MM.1S (cell line): ENCODE data around the gene RIPK1.
"Not testable (repeated sequence)": the region's sequence is repeated elsewhere in the genome, so short reads cannot be mapped to it uniquely, and the experiment has no call there.

Source experiments
- DNase-seq: peaks from one replicate; pipeline ENCODE4 v3.0.0-alpha.2; 2015
- H2AFZ ChIP-seq: fragments of 300-600 bp; sonication (generic); 2 replicates; pipeline ENCODE4 v1.6.0; 2016; ENCODE audit warnings: antibody characterized with exemption, low read length
- H3F3A ChIP-seq: fragments of 300-600 bp; sonication (generic); 2 replicates; pipeline ENCODE4 v1.6.1; 2016; ENCODE audit warnings: mild to moderate bottlenecking, antibody characterized with exemption, low read length, moderate library complexity, mixed read lengths; ENCODE audit not compliant: insufficient read depth
- H3K27ac ChIP-seq: fragments of 300-600 bp; sonication (generic); 2 replicates; pipeline ENCODE4 v1.5.1; 2016; ENCODE audit warnings: mild to moderate bottlenecking, low read length
- H3K27me3 ChIP-seq: fragments of 300-600 bp; sonication (generic); replicated peaks from 2 replicates; pipeline ENCODE4 v1.6.0; 2016; ENCODE audit warnings: low read length; ENCODE audit not compliant: insufficient read depth
- H3K36me3 ChIP-seq: fragments of 300-600 bp; sonication (generic); replicated peaks from 2 replicates; pipeline ENCODE4 v1.6.1; 2016; ENCODE audit warnings: mild to moderate bottlenecking, low read length, mixed read lengths; ENCODE audit not compliant: insufficient read depth
- H3K4me1 ChIP-seq: fragments of 300-600 bp; sonication (generic); 2 replicates; pipeline ENCODE4 v1.6.1; 2016; ENCODE audit warnings: low read length, mixed read lengths
- H3K4me2 ChIP-seq: fragments of 300-600 bp; sonication (generic); 2 replicates; pipeline ENCODE4 v1.6.0; 2016; ENCODE audit warnings: low read depth, low read length
- H3K4me3 ChIP-seq: fragments of 300-600 bp; sonication (generic); 2 replicates; pipeline ENCODE4 v1.5.1; 2016; ENCODE audit warnings: low read length, mixed read lengths
- H3K79me2 ChIP-seq: fragments of 300-600 bp; sonication (generic); 2 replicates; pipeline ENCODE4 v1.6.1; 2016; ENCODE audit warnings: mixed run types, low read length, mixed read lengths
- H3K9ac ChIP-seq: fragments of 300-600 bp; sonication (generic); 2 replicates; pipeline ENCODE4 v1.6.1; 2016; ENCODE audit warnings: low read length, mixed read lengths
- H3K9me2 ChIP-seq: fragments of 300-600 bp; sonication (generic); replicated peaks from 2 replicates; pipeline ENCODE4 v1.6.1; 2016; ENCODE audit warnings: mild to moderate bottlenecking, low read length, mixed read lengths; ENCODE audit not compliant: insufficient read depth
- H3K9me3 ChIP-seq: fragments of 300-600 bp; sonication (generic); replicated peaks from 2 replicates; pipeline ENCODE4 v1.6.1; 2016; ENCODE audit warnings: mild to moderate bottlenecking, low read length, mixed read lengths; ENCODE audit not compliant: insufficient read depth
- H4K20me1 ChIP-seq: fragments of 300-600 bp; sonication (generic); 2 replicates; pipeline ENCODE4 v1.6.1; 2016; ENCODE audit warnings: mild to moderate bottlenecking, low read length, moderate library complexity, mixed read lengths; ENCODE audit not compliant: insufficient read depth
- EZH2 ChIP-seq: fragments of 300-600 bp; sonication (generic); optimal IDR thresholded peaks from 2 replicates; pipeline ENCODE3; 2017; ENCODE audit warnings: low read depth, mild to moderate bottlenecking, antibody characterized with exemption, low read length, mixed read lengths
- EZH2phosphoT487 ChIP-seq: fragments of 300-600 bp; sonication (generic); IDR thresholded peaks from 2 replicates; pipeline ENCODE4 v1.6.1; 2018; ENCODE audit warnings: antibody characterized with exemption, low read length
- TF ChIP-seq, protein P1 (sequence below): fragments of 300-600 bp; sonication (generic); IDR thresholded peaks from 2 replicates; pipeline ENCODE4 v1.5.1; 2016; ENCODE audit warnings: antibody characterized with exemption, low read length, mixed read lengths

RIPK1 gene

DNA sequence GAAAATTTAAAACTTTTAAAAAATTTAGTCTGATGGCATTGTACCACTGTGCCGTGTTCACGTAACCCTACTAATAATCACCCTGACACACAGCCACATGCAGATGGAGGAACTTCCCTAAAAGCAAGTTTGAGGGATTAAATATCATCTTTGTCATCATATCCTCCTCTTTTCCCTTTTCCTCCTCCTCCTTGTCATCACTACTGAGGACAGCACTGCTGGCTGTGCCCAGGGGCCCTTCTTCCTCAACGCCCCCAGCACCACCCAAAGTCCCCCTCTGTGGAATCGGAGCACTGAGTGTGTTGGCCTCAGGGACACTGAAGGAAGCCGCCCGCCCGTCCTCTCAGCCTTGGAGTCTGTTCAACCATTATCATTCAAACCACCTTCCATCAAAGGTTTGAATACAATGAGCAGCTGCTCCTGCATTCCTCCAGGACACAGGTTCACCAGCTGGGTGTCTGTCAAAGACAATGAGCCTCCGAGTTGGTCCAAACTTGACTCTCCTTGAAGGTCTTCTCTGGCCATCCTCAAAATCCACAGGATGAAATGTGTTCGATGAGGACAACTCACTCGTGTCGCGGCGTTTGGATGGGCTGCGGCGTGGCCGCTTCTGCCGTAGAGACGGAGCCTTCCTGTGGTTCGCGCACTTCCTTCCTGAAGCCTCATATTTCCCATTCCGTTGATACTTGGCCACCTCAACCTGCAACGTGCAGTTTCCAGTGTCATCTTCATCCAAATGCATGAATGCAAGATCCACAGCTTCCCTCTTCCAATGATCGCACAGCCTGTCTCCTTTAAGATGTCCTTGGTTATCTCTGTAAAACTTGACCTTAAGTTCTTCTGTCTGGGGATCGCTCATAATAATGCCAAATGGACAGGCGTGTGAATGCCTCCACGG is 45.3 kb upstream of the RIPK1 start:
- H4K20me1 ChIP-seq = no peaks in the 10 kb centered on the region
- 0 out of 2 replicates have a peak, but pooled peaks cover 4% of the 10 kb centered on the region for H3K79me2 ChIP-seq
- H3K9ac ChIP-seq = peak overlapping the region; percentile 61; the same call in 1 of the 2 replicates
- DNase-seq = no peak
- H3K27ac ChIP-seq = peak overlapping the region; percentile 88
- peaks cover 42% of the 10 kb centered on the region for H3K4me1 ChIP-seq
- H3K9me3 ChIP-seq = no peaks in the 10 kb centered on the region
- peak overlapping the region; percentile 89 for H3K4me2 ChIP-seq
- H3F3A ChIP-seq = peaks cover 37% of the 10 kb centered on the region
- no peaks in the 10 kb centered on the region for H3K36me3 ChIP-seq
- no peaks in the 10 kb centered on the region for H3K9me2 ChIP-seq
- H2AFZ ChIP-seq = peak overlapping the region; percentile 77
- H3K27me3 ChIP-seq = no peaks in the 10 kb centered on the region
- peak overlapping the region; percentile 58 for H3K4me3 ChIP-seq
- TF ChIP-seq EZH2 (no peak), EZH2phosphoT487 (no peak)
- TF ChIP-seq, protein P1, sequence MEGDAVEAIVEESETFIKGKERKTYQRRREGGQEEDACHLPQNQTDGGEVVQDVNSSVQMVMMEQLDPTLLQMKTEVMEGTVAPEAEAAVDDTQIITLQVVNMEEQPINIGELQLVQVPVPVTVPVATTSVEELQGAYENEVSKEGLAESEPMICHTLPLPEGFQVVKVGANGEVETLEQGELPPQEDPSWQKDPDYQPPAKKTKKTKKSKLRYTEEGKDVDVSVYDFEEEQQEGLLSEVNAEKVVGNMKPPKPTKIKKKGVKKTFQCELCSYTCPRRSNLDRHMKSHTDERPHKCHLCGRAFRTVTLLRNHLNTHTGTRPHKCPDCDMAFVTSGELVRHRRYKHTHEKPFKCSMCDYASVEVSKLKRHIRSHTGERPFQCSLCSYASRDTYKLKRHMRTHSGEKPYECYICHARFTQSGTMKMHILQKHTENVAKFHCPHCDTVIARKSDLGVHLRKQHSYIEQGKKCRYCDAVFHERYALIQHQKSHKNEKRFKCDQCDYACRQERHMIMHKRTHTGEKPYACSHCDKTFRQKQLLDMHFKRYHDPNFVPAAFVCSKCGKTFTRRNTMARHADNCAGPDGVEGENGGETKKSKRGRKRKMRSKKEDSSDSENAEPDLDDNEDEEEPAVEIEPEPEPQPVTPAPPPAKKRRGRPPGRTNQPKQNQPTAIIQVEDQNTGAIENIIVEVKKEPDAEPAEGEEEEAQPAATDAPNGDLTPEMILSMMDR = no peak

DNA sequence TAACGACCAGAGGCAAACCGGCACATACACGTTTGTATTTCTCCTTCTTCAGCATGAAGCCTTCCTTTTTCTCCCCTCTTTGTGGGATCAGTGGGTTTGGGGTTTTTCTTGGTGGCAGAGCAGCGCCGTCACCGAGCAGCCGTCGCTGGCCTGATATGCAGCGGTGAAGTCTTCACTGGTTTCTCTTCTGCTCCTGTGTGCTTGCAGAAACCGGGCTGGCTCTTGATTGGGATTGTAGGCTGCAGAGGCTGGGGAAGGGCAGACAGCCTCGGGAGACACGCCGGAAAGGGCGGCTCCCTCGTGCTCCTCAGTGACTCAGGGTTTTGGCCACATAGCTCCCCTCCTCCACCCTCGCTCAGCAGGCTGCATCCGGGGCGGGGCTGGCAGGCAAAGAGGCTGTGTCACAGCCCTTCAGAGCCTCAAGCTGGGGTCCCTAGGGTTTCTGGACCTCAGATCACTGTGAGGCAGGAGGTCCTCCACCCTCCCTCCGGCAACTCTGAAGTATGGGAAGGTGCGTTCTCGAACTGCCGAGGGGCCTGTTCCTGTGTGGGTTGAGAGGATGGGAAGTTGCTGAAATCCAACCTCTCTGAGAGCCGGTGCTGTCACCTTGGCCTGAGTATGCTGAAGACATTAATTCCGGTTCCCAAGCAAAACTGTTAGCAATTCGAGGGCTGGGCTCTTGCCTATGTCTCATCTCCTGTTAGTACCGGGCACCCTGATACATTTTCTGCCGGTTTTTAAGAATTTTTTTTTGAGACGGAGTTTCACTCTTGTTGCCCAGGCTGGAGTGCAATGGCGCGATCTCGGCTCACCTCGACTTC is 44.4 kb upstream of the RIPK1 start:
- Histone ChIP-seq H3K27ac (peak overlapping the region; percentile 88), H2AFZ (peak overlapping the region; percentile 77), H3K4me3 (peak overlapping the region; percentile 58), H4K20me1 (no peaks in the 10 kb centered on the region), H3K4me2 (peak overlapping the region; percentile 89), H3K9me3 (no peaks in the 10 kb centered on the region), H3K27me3 (no peaks in the 10 kb centered on the region), H3F3A (peaks cover 37% of the 10 kb centered on the region), H3K9ac (peak overlapping the region; percentile 61; the same call in 1 of the 2 replicates), H3K9me2 (no peaks in the 10 kb centered on the region), H3K36me3 (no peaks in the 10 kb centered on the region), H3K79me2 (0 out of 2 replicates have a peak, but pooled peaks cover 4% of the 10 kb centered on the region), H3K4me1 (peaks cover 42% of the 10 kb centered on the region)
- TF ChIP-seq EZH2 (no peak), EZH2phosphoT487 (no peak)
- TF ChIP-seq, protein P1 = no peak
- DNase-seq = peak; percentile 89

DNA sequence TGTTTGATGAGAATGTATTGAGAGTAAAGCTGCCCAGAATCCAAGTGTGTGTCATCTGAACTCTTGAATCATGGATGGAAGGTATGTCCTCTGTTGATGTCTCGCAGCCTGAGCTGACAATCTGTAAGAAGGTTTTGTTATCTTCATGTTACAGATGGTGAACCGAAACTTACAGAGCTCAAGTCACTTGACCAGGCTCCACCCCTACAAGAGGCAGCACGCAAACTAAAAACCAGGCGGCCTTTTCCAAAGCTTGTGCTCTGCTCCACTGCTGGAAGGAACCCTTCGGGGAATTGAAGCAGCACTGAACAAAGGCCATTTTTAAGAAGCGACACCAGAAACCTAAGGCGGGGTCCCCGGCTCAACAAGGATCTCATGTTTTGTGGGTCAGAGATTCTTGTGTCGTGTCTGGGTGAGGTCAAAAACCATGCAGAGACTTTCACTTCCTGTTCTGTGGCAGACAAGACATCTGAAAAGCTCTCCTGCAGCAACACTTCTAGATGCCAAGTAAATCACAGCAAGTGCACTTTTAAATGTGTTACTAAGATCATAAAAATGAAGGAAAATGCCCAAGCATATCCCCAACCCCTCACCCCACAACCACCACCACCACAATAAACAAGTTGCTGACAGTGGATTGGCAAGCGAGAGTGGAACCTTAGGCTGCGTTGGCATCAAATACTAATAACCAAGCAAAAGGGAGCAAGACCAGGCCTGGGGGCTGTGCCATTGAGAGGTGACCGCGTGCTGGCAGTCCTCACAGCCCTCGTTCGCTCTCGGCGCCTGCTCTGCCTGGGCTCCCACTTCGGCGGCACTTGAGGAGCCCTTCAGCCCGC is 41.3 kb upstream of the RIPK1 start:
- Histone ChIP-seq H2AFZ (peak overlapping the region; percentile 84), H3K9me2 (no peaks in the 10 kb centered on the region), H3K36me3 (no peaks in the 10 kb centered on the region), H3K4me3 (peak overlapping the region; percentile 44), H3K27ac (peak overlapping the region; percentile 95), H4K20me1 (no peaks in the 10 kb centered on the region), H3K79me2 (0 out of 2 replicates have a peak, but pooled peaks cover 4% of the 10 kb centered on the region), H3K4me1 (peaks cover 48% of the 10 kb centered on the region), H3K9ac (peak overlapping the region; percentile 55), H3K9me3 (no peaks in the 10 kb centered on the region), H3K27me3 (no peaks in the 10 kb centered on the region), H3F3A (peaks cover 37% of the 10 kb centered on the region), H3K4me2 (peak overlapping the region; percentile 75)
- TF ChIP-seq EZH2 = no peak
- TF ChIP-seq, protein P1 = no peak
- TF ChIP-seq EZH2phosphoT487 = no peak
- DNase-seq = peak; percentile 88

DNA sequence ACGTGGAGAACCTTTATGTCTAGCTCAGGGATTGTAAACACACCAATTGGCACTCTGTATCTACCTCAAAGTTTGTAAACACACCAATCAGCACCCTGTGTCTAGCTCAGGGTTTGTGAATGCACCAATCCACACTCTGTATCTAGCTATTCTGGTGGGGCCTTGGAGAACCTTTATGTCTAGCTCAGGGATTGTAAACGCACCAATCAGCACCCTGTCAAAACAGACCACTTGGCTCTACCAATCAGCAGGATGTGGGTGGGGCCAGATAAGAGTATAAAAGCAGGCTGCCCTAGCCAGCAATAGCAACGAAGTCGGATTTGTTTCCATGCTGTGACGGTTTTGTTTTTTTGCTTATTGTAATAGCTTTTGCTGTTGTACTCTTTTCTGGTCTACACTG is 40.1 kb upstream of the RIPK1 start:
- H3K4me1 ChIP-seq = peaks cover 49% of the 10 kb centered on the region
- not testable (repeated sequence) for H3K27ac ChIP-seq, H3K4me2 ChIP-seq

More for the DNA sequence above, 40.1 kb upstream of the RIPK1 start:
- H2AFZ ChIP-seq, H3K9ac ChIP-seq, DNase-seq, H3K9me2 ChIP-seq, H3K36me3 ChIP-seq, H3K79me2 ChIP-seq, H4K20me1 ChIP-seq, H3K4me3 ChIP-seq, H3K9me3 ChIP-seq, H3K27me3 ChIP-seq: not testable (repeated sequence)
- peaks cover 37% of the 10 kb centered on the region for H3F3A ChIP-seq
